HepG2 (cell line): ENCODE results near the gene EFHC2. TPM values are rescaled to one million over a fixed set of nuclear protein-coding genes. Genes with fewer than 3 reads are reported as not detected.
A peak's percentile ranks its signal among the peaks of the same experiment; 100 is the strongest.

ENCODE experiments used
- ATAC-seq: fragments of 200-7000 bp; cut with Tn5 transposase; 3 replicates; pipeline ENCODE4 v1.9.1; 2020; ENCODE audit warnings: mild to moderate bottlenecking, moderate library complexity
- BruUV-seq: library from RNA; stranded (reverse); fragments of 400-500 nt; replicated peaks from 2 replicates; lab custom pipeline; 2021; lab: Mats Ljungman, UMichigan
- CTCF ChIA-PET: fragments of 300-600 bp; formaldehyde crosslinking; extraction: SDS; loops from one replicate; lab custom pipeline; 2021; ENCODE audit warnings: low total read pairs, inconsistent platforms, low intra/inter-chr PET ratio; lab: Yijun Ruan, JAX
- POLR2A ChIA-PET: fragments of 350-600 bp; sonication (Branson Sonifier 250); formaldehyde crosslinking; loops from one replicate; lab custom pipeline; 2020; ENCODE audit warnings: antibody characterized with exemption, inconsistent platforms; lab: Yijun Ruan, JAX
- DNase-seq: peaks from one replicate; pipeline ENCODE4 v3.0.0-alpha.2; 2015; ENCODE audit warnings: low spot score
- FAIRE-seq: peaks from 3 replicates; lab custom pipeline; 2011; peaks lifted over from hg19 to GRCh38; lab: Jason Lieb, UNC
- H2AFZ ChIP-seq: one replicate; pipeline ENCODE4 v1.6.1; 2011; ENCODE audit warnings: low read length, inconsistent platforms
- H3K27ac ChIP-seq: fragments of 300-600 bp; 3 replicates; pipeline ENCODE4 v1.8.0; 2011; ENCODE audit warnings: mixed run types, mild to moderate bottlenecking, mixed read lengths, low read length, inconsistent platforms; ENCODE audit not compliant: insufficient read depth; ENCODE audit errors: extremely low read length
- H3K27me3 ChIP-seq, 2 experiments: fragments of 200-600 bp in 1 of 2; 2 replicates in 1 of 2; 3 replicates in 1 of 2; pipeline versions ENCODE4 v1.6.0 to v1.8.0; 2011; ENCODE audit warnings: low read length in 2 of 2, mild to moderate bottlenecking in 2 of 2, moderate library complexity in 2 of 2, inconsistent platforms in 1 of 2; ENCODE audit not compliant: insufficient read depth in 2 of 2, control insufficient read depth in 1 of 2
- H3K36me3 ChIP-seq, 2 experiments: fragments of 200-600 bp in 1 of 2; replicated peaks in 1 of 2; 2 replicates in 1 of 2; 3 replicates in 1 of 2; pipeline versions ENCODE4 v1.5.1 to v1.8.0; 2011; ENCODE audit warnings: low read length in 2 of 2, inconsistent platforms in 1 of 2; ENCODE audit not compliant: insufficient read depth in 2 of 2, control insufficient read depth in 1 of 2
- H3K4me1 ChIP-seq: 2 replicates; pipeline ENCODE4 v1.5.1; 2012; ENCODE audit warnings: low read length, inconsistent platforms; ENCODE audit not compliant: insufficient read depth
- H3K4me2 ChIP-seq: 2 replicates; pipeline ENCODE4 v1.6.0; 2011; ENCODE audit warnings: low read depth, low read length, inconsistent platforms
- H3K4me3 ChIP-seq, 3 experiments: fragments of 200-600 bp in 1 of 3; sonication (generic), shearing (Covaris generic) in 1 of 3; replicated peaks in 1 of 3; 2 replicates each; pipeline ENCODE4 v1.5.1; 2011 to 2016; ENCODE audit warnings: low read length in 3 of 3, inconsistent platforms in 2 of 3, low read depth in 2 of 3, mild to moderate bottlenecking in 2 of 3, control low read depth in 1 of 3, mixed read lengths in 1 of 3; ENCODE audit not compliant: insufficient read depth in 1 of 3
- H3K79me2 ChIP-seq: one replicate; pipeline ENCODE4 v1.6.1; 2011; ENCODE audit warnings: low read length, inconsistent platforms; ENCODE audit not compliant: insufficient read depth
- H3K9ac ChIP-seq: 2 replicates; pipeline ENCODE4 v1.6.0; 2011; ENCODE audit warnings: mild to moderate bottlenecking, low read depth, low read length, inconsistent platforms; ENCODE audit not compliant: insufficient read depth
- H3K9me3 ChIP-seq: 2 replicates; pipeline ENCODE4 v1.5.1; 2012; ENCODE audit warnings: mild to moderate bottlenecking, low read length
- H4K20me1 ChIP-seq: 2 replicates; pipeline ENCODE4 v1.6.0; 2011; ENCODE audit warnings: inconsistent platforms, mild to moderate bottlenecking, low read length, moderate library complexity; ENCODE audit not compliant: insufficient read depth
- DR1 ChIP-seq: sonication (generic); formaldehyde crosslinking; IDR thresholded peaks from 2 replicates; pipeline ENCODE4 v1.8.0; 2021; ENCODE audit warnings: mild to moderate bottlenecking, missing genetic modification reagents, inconsistent platforms
- ELF3 ChIP-seq: IDR thresholded peaks from 2 replicates; pipeline ENCODE4 v1.6.1; 2016; ENCODE audit warnings: missing genetic modification reagents, missing compliant biosample characterization
- MAFK ChIP-seq, 2 experiments: IDR thresholded peaks in 1 of 2; conservative IDR thresholded peaks in 1 of 2; 2 replicates each; pipeline ENCODE4 v1.6.1; 2011; ENCODE audit warnings: improper control_type of control experiment in 2 of 2, low read length in 2 of 2
- ZBTB1 ChIP-seq: sonication (generic); formaldehyde crosslinking; IDR thresholded peaks from 2 replicates; pipeline ENCODE4 v1.4.0; 2020; ENCODE audit warnings: missing genetic modification reagents, borderline replicate concordance
- ZMYM2 ChIP-seq: sonication (generic); formaldehyde crosslinking; IDR thresholded peaks from 2 replicates; pipeline ENCODE4 v1.8.0; 2022; ENCODE audit warnings: mild to moderate bottlenecking, missing genetic modification reagents
- ZNF275 ChIP-seq: sonication (generic); formaldehyde crosslinking; IDR thresholded peaks from 2 replicates; pipeline ENCODE4 v1.8.0; 2022; ENCODE audit warnings: missing genetic modification reagents, mild to moderate bottlenecking, inconsistent platforms, borderline replicate concordance
- ZNF589 ChIP-seq: sonication (generic); formaldehyde crosslinking; conservative IDR thresholded peaks from 2 replicates; pipeline ENCODE4 v1.8.0; 2022; ENCODE audit warnings: mild to moderate bottlenecking, moderate library complexity, missing genetic modification reagents
- ZNF629 ChIP-seq: sonication (generic); formaldehyde crosslinking; conservative IDR thresholded peaks from 2 replicates; pipeline ENCODE4 v1.5.0; 2020; ENCODE audit warnings: missing genetic modification reagents
- WGBS: methylation state at CpG from one replicate; pipeline ENCODE4 v1.1.6; 2017; ENCODE audit warnings: low lambda C conversion rate; 5-methylcytosine and 5-hydroxymethylcytosine counted together
- in situ Hi-C: cut with HindIII; loops from 2 replicates; pipeline ENCODE4 v1.10.0; 2017; ENCODE audit warnings: low pct_unique_long_range_greater_than_20kb; ENCODE audit not compliant: extremely low pct_ligation_motif_present
- intact Hi-C: fragments of 100-400 bp; cut with micrococcal nuclease; formaldehyde crosslinking; loops from one replicate; pipeline ENCODE4 v1.10.0; 2022; ENCODE audit not compliant: unreplicated experiment
- polyA plus RNA-seq, 8 experiments: library from polyadenylated mRNA; depleted of rRNA in 3 of 8; stranded (reverse) in 7 of 8; unstranded in 1 of 8; fragments of >200 nt; fragmentation: Illumina TruSeq in 4 of 8; extraction: Trizol in 4 of 8; gene quantifications; 2 replicates each; pipeline versions ENCODE4 v1.2.1 to v1.2.3, GENCODE V29; 2011 to 2016; ENCODE audit warnings: low read depth in 4 of 8, missing spikeins in 1 of 8, mixed read lengths in 1 of 8; ENCODE audit not compliant: insufficient read depth in 1 of 8
- total RNA-seq, 5 experiments: library from RNA; depleted of rRNA; stranded (reverse); fragments of >200 nt; fragmentation: Illumina TruSeq; extraction: Trizol; gene quantifications; 2 replicates each; pipeline ENCODE4 v1.2.3, GENCODE V29; 2016; ENCODE audit warnings: low read depth in 1 of 5

EFHC2 gene
- total and polyA plus RNA-seq, 2 of the 13 experiments (the other 11 are each of a cell fraction or from before 2014, with no cell fraction given), result not detected

DNA sequence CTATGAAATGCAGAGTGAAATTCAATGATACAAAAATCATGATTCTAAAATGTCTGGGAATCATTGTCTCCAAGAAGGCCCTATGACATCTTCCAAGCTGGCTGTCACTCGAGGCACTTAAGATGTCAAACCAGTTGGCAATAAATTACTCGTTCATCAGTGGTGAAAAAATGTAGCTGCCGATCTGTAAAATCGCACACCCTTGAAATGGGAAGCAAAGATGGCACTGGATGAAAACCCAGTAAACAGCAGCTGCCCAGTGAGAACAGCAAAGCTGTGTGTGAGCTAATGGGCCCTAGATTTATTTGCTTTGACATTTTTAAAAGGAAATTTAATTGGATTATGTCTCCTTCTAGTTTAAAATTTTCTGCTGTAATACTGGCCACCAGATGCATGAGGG is 188.3 kb downstream of the EFHC2 start:
- H3K4me2 ChIP-seq, result no peak overlapping the region
- WGBS, result 32% methylated on average over 4 of the region's 4 CpGs
- no peaks in the 10 kb centered on the region for H4K20me1 ChIP-seq
- H3K27me3 ChIP-seq, result no peaks in the 10 kb centered on the region; a peak in 1 of 5 replicates
- no peak overlapping the region for H3K4me3 ChIP-seq
- no peaks in the 10 kb centered on the region for H3K4me1 ChIP-seq
- H3K79me2 ChIP-seq, result no peaks in the 10 kb centered on the region
- FAIRE-seq, result no peak
- no peaks in the 10 kb centered on the region for H3K9me3 ChIP-seq
- CTCF ChIA-PET, result no interaction called here
- BruUV-seq, result no TSS peak
- in situ Hi-C loops (loop anchor here (10.0 kb wide), 1 partner anchor 110 kb away; no protein-coding TSS in a partner anchor), intact Hi-C loops (no loop called here)
- no peak for TF ChIP-seq ZNF589
- TF ChIP-seq ELF3, result no peak
- no peak overlapping the region for H3K9ac ChIP-seq
- H3K27ac ChIP-seq, result no peak overlapping the region
- no peak for ATAC-seq
- no peaks in the 10 kb centered on the region for H3K36me3 ChIP-seq
- POLR2A ChIA-PET, result no interaction called here
- DNase-seq, result no peak
- H2AFZ ChIP-seq, result no peak overlapping the region

DNA sequence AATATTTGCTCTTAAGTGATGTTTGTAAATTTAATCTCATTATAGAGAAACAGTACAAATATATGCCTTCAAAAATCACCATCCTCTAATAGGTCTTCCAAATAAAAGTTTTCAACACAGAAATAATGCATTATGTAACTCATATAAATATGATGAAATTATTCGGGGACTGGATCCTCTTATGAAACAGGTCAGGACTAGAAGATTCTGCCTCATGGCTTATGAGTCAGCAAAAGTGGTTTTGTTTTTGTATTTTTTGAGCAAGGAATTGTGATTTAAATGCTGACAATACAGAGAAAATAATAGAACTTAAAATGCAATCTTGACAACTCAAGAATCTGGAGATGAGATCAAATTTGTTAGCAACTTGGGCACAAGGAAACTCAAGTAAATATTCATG is 190.6 kb downstream of the EFHC2 start:
- H3K36me3 ChIP-seq, result no peaks in the 10 kb centered on the region
- no peaks in the 10 kb centered on the region for H3K4me1 ChIP-seq
- no peak overlapping the region for H3K4me2 ChIP-seq
- ATAC-seq (no peak), FAIRE-seq (no peak), DNase-seq (no peak)
- H3K79me2 ChIP-seq, result no peaks in the 10 kb centered on the region
- no peaks in the 10 kb centered on the region for H4K20me1 ChIP-seq
- POLR2A ChIA-PET, result no interaction called here
- CTCF ChIA-PET, result no interaction called here
- intact Hi-C loops, result no loop called here
- no peak for TF ChIP-seq ZNF629 (CRISPR knock-in tag)
- no peak for TF ChIP-seq ZMYM2
- no peak for TF ChIP-seq ZBTB1 (CRISPR knock-in tag)
- 0 out of 4 replicates have a peak, but pooled peaks of 1 of the 2 experiments have one; percentile 10 for TF ChIP-seq MAFK (conservative IDR thresholded peaks at IDR 0.05 in 1 of 2, IDR thresholded peaks at IDR 0.05 in 1 of 2; ENCODE audit: low read length in 2 of 2)
- no peak for TF ChIP-seq ZNF275 (CRISPR knock-in tag)
- TF ChIP-seq DR1, result no peak
- no peaks in the 10 kb centered on the region; a peak in 1 of 5 replicates for H3K27me3 ChIP-seq
- H3K9ac ChIP-seq, result no peak overlapping the region
- BruUV-seq, result no TSS peak
- H3K9me3 ChIP-seq, result no peaks in the 10 kb centered on the region
- H3K4me3 ChIP-seq, result no peak overlapping the region
- H3K27ac ChIP-seq, result no peak overlapping the region
- WGBS, result 0% methylated on average over 1 of the region's 1 CpG
- in situ Hi-C loops, result loop anchor here (10.0 kb wide), 1 partner anchor 108 kb away; no protein-coding TSS in a partner anchor
- H2AFZ ChIP-seq, result no peak overlapping the region
